CD4-positive, alpha-beta T cell (primary cell): ENCODE data around the gene NOB1. TPM values are rescaled to one million over a fixed set of nuclear protein-coding genes. Genes with fewer than 3 reads are reported as not detected.

Experiments used
- ATAC-seq: fragments of 200-7000 bp; cut with Tn5 transposase; one replicate; pipeline ENCODE4 v1.10.0; 2022; ENCODE audit warnings: mild to moderate bottlenecking; ENCODE audit not compliant: poor library complexity
- CTCF ChIA-PET: fragments of 350-600 bp; sonication (Branson Sonifier 250); formaldehyde crosslinking; loops from one replicate; lab custom pipeline; 2021; ENCODE audit warnings: antibody characterized with exemption, inconsistent platforms; lab: Charles Lee
- POLR2A ChIA-PET: fragments of 350-600 bp; sonication (Branson Sonifier 250); formaldehyde crosslinking; loops from one replicate; lab custom pipeline; 2021; ENCODE audit warnings: antibody characterized with exemption, inconsistent platforms; lab: Charles Lee
- DNase-seq, 14 experiments: peaks; one replicate each; pipeline ENCODE4 v3.0.0-alpha.2; 2013 to 2020; ENCODE audit warnings: mixed read lengths in 2 of 14
- H3K27ac ChIP-seq, 2 donors: one replicate each; pipeline versions ENCODE4 v1.5.1 to v1.7.0; 2013; ENCODE audit warnings: low read length in 2 of 2, low read depth in 1 of 2, mild to moderate bottlenecking in 1 of 2
- H3K27me3 ChIP-seq, 2 experiments: 1 replicate in 1 of 2; 2 replicates in 1 of 2; pipeline versions ENCODE4 v1.6.1 to v1.7.0; 2013; ENCODE audit warnings: low read length in 2 of 2, control low read depth in 1 of 2, mild to moderate bottlenecking in 1 of 2, moderate library complexity in 1 of 2; ENCODE audit not compliant: insufficient read depth in 2 of 2, control insufficient read depth in 1 of 2
- H3K36me3 ChIP-seq: one replicate; pipeline ENCODE4 v1.6.1; 2013; ENCODE audit warnings: low read length, control low read depth; ENCODE audit not compliant: insufficient read depth
- H3K4me1 ChIP-seq: one replicate; pipeline ENCODE4 v1.6.1; 2013; ENCODE audit warnings: low read length, control low read depth; ENCODE audit not compliant: insufficient read depth
- H3K4me3 ChIP-seq: one replicate; pipeline ENCODE4 v1.5.1; 2013; ENCODE audit warnings: mild to moderate bottlenecking, low read length, moderate library complexity
- H3K9me3 ChIP-seq, 2 experiments: 1 replicate in 1 of 2; 2 replicates in 1 of 2; pipeline versions ENCODE4 v1.6.1 to v1.7.0; 2013; ENCODE audit warnings: low read length in 2 of 2, mild to moderate bottlenecking in 2 of 2, control low read depth in 1 of 2, moderate library complexity in 1 of 2; ENCODE audit not compliant: control insufficient read depth in 1 of 2, insufficient read depth in 1 of 2
- H3K27ac Mint-ChIP-seq: one replicate; pipeline ENCODE4 v1.8.0; 2020; ENCODE audit warnings: mixed read lengths
- H3K27me3 Mint-ChIP-seq: one replicate; pipeline ENCODE4 v1.8.0; 2021; ENCODE audit warnings: mixed read lengths
- H3K36me3 Mint-ChIP-seq: one replicate; pipeline ENCODE4 v1.8.0; 2021; ENCODE audit warnings: low read depth, mixed read lengths
- H3K4me1 Mint-ChIP-seq: one replicate; pipeline ENCODE4 v1.8.0; 2021; ENCODE audit warnings: low read depth, mixed read lengths
- H3K4me3 Mint-ChIP-seq: one replicate; pipeline ENCODE4 v1.8.0; 2020; ENCODE audit warnings: mild to moderate bottlenecking, mixed read lengths
- H3K9me3 Mint-ChIP-seq: one replicate; pipeline ENCODE4 v1.8.0; 2020; ENCODE audit warnings: mixed read lengths
- CTCF ChIP-seq: fragments of 200-600 bp; IDR thresholded peaks from one replicate; pipeline ENCODE4 v1.8.0; 2022; ENCODE audit warnings: antibody characterized with exemption, mild to moderate bottlenecking
- intact Hi-C, 2 experiments: fragments of 100-400 bp; cut with DNase I in 1 of 2; cut with micrococcal nuclease in 1 of 2; formaldehyde crosslinking; loops; one replicate each; pipeline versions ENCODE4 v1.15.1 to v1.9.0; 2023 to 2025; cut with DNase I, micrococcal nuclease
- total RNA-seq, 174 experiments: library from RNA in 2 of 174; stranded (reverse) in 2 of 174; gene quantifications; one replicate each; pipeline ENCODE4 v1.2.3 and lab custom pipeline; 2021 to 2026

The NOB1 gene
- total RNA-seq, 2 experiments from 2014 or later = 31.0 to 33.9 TPM

GRCh38 chr16:69744363-69745231 is 10.1 kb downstream of the NOB1 start:
- POLR2A ChIA-PET = no interaction called here
- CTCF ChIA-PET = no interaction called here

GRCh38 chr16:69741951-69742904 is 12.5 kb downstream of the NOB1 start:
- H3K9me3 ChIP-seq = no peaks in the 10 kb centered on the region
- H3K4me1 ChIP-seq = no peaks in the 10 kb centered on the region
- Mint-ChIP-seq H3K4me1 (no peaks in the 10 kb centered on the region), H3K36me3 (peaks cover 62% of the 10 kb centered on the region), H3K27me3 (no peaks in the 10 kb centered on the region), H3K9me3 (no peaks in the 10 kb centered on the region), H3K27ac (no peak overlapping the region), H3K4me3 (no peak overlapping the region)
- no peak overlapping the region for H3K27ac ChIP-seq
- no peaks in the 10 kb centered on the region for H3K27me3 ChIP-seq
- DNase-seq (no peak), ATAC-seq (no peak)
- H3K36me3 ChIP-seq = peaks cover 68% of the 10 kb centered on the region
- TF ChIP-seq CTCF = no peak
- ChIA-PET POLR2A (no interaction called here), CTCF (interaction anchor here (1.6 kb wide), 1 partner anchor 12 kb away, joined by 5 read pairs; the partner anchor contains the start of gene NOB1)
- H3K4me3 ChIP-seq = no peak overlapping the region
- intact Hi-C loops = loop anchor here in 1 of 2 experiments (1.0 kb wide), 1 partner anchor 17 kb away; no protein-coding TSS in a partner anchor

More at GRCh38 chr16:69744363-69745231, 10.1 kb downstream of the NOB1 start:
- no peaks in the 10 kb centered on the region for H3K4me1 Mint-ChIP-seq
- H3K27ac Mint-ChIP-seq = no peak overlapping the region
- Histone ChIP-seq H3K4me1 (no peaks in the 10 kb centered on the region), H3K4me3 (no peak overlapping the region), H3K27me3 (no peaks in the 10 kb centered on the region), H3K9me3 (no peaks in the 10 kb centered on the region), H3K27ac (no peak overlapping the region), H3K36me3 (peaks cover 91% of the 10 kb centered on the region)
- ATAC-seq (no peak), DNase-seq (no peak)
- TF ChIP-seq CTCF = no peak
- no peak overlapping the region for H3K4me3 Mint-ChIP-seq
- intact Hi-C loops = no loop called here
- no peaks in the 10 kb centered on the region for H3K27me3 Mint-ChIP-seq
- H3K36me3 Mint-ChIP-seq = peaks cover 86% of the 10 kb centered on the region
- H3K9me3 Mint-ChIP-seq = no peaks in the 10 kb centered on the region

- no peaks in the 10 kb centered on the region for H3K4me1 Mint-ChIP-seq
- DNase-seq (no peak), ATAC-seq (no peak)
- no peaks in the 10 kb centered on the region for H3K27me3 Mint-ChIP-seq
- intact Hi-C loops = loop anchor here in 1 of 2 experiments (1.0 kb wide), 1 partner anchor 16 kb away; no protein-coding TSS in a partner anchor
- CTCF ChIA-PET = interaction anchor here (1.6 kb wide), 1 partner anchor 13 kb away, joined by 5 read pairs; the partner anchor contains the start of gene NOB1
- H3K27me3 ChIP-seq = no peaks in the 10 kb centered on the region
- H3K27ac Mint-ChIP-seq = no peak overlapping the region
- H3K36me3 ChIP-seq = peaks cover 62% of the 10 kb centered on the region
- H3K9me3 ChIP-seq = no peaks in the 10 kb centered on the region
- no peak overlapping the region for H3K27ac ChIP-seq
- H3K4me3 ChIP-seq = no peak overlapping the region
- no peaks in the 10 kb centered on the region for H3K4me1 ChIP-seq
- H3K4me3 Mint-ChIP-seq = no peak overlapping the region
- POLR2A ChIA-PET = no interaction called here
- peaks cover 59% of the 10 kb centered on the region for H3K36me3 Mint-ChIP-seq
- no peaks in the 10 kb centered on the region for H3K9me3 Mint-ChIP-seq
- TF ChIP-seq CTCF = no peak
Measured at GRCh38 chr16:69741519-69741918, 13.2 kb downstream of the NOB1 start.
